Osteocyte (in vitro differentiated cells): ENCODE data around the gene TACO1. TPM values are rescaled to one million over a fixed set of nuclear protein-coding genes. Genes with fewer than 3 reads are reported as not detected.

Experiments
- DNase-seq: peaks from one replicate; pipeline ENCODE4 v3.0.0; 2021; ENCODE audit warnings: mixed read lengths; ENCODE audit not compliant: unreplicated experiment; ENCODE audit errors: extremely low spot score
- H3K27ac Mint-ChIP-seq: one replicate; pipeline ENCODE4 v1.8.0; 2021; ENCODE audit warnings: mild to moderate bottlenecking, mixed read lengths; ENCODE audit not compliant: unreplicated experiment
- H3K27me3 Mint-ChIP-seq: one replicate; pipeline ENCODE4 v1.8.0; 2021; ENCODE audit warnings: mixed read lengths; ENCODE audit not compliant: unreplicated experiment
- H3K36me3 Mint-ChIP-seq: one replicate; pipeline ENCODE4 v1.8.0; 2021; ENCODE audit warnings: mixed read lengths; ENCODE audit not compliant: unreplicated experiment
- H3K4me1 Mint-ChIP-seq: one replicate; pipeline ENCODE4 v1.8.0; 2021; ENCODE audit warnings: mixed read lengths; ENCODE audit not compliant: unreplicated experiment
- H3K4me3 Mint-ChIP-seq: one replicate; pipeline ENCODE4 v1.8.0; 2021; ENCODE audit warnings: mild to moderate bottlenecking, moderate library complexity, mixed read lengths; ENCODE audit not compliant: unreplicated experiment
- H3K9me3 Mint-ChIP-seq: one replicate; pipeline ENCODE4 v1.8.0; 2021; ENCODE audit warnings: mixed read lengths; ENCODE audit not compliant: unreplicated experiment
- total RNA-seq: library from RNA; stranded (reverse); gene quantifications from 2 replicates; pipeline ENCODE4 v1.2.1, GENCODE V29; 2021
- TF ChIP-seq, protein P1 (sequence below): fragments of 200-600 bp; sonication (generic); IDR thresholded peaks from 2 replicates; pipeline ENCODE4 v1.5.0; 2021; ENCODE audit warnings: antibody characterized with exemption, mild to moderate bottlenecking, moderate library complexity

The TACO1 gene
- total RNA-seq, 1 donor from 2014 or later = 20.9 TPM

DNA sequence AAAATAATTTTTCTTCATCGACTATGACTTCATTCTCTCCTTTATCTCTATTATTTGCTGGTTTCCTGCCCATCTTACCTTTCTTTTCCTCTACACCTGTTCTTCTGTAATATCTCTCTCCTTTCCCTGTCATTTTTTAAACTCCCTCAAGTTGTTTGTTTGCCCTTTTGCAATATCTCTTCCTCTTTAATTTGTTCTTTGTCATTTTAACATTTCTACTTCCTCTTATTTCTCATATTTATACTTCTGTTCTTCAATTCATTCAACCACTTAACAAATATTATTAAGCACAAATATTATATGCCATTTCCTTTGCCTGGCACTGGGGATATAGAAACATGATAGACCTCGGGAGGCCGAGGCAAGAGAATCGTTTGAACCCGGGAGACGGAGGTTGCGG is 44.2 kb downstream of the TACO1 start:
- no peaks in the 10 kb centered on the region for H3K27me3 Mint-ChIP-seq
- no peak for DNase-seq
- H3K4me3 Mint-ChIP-seq = no peak overlapping the region
- no peaks in the 10 kb centered on the region for H3K9me3 Mint-ChIP-seq
- peaks cover 27% of the 10 kb centered on the region for H3K36me3 Mint-ChIP-seq
- TF ChIP-seq, protein P1, sequence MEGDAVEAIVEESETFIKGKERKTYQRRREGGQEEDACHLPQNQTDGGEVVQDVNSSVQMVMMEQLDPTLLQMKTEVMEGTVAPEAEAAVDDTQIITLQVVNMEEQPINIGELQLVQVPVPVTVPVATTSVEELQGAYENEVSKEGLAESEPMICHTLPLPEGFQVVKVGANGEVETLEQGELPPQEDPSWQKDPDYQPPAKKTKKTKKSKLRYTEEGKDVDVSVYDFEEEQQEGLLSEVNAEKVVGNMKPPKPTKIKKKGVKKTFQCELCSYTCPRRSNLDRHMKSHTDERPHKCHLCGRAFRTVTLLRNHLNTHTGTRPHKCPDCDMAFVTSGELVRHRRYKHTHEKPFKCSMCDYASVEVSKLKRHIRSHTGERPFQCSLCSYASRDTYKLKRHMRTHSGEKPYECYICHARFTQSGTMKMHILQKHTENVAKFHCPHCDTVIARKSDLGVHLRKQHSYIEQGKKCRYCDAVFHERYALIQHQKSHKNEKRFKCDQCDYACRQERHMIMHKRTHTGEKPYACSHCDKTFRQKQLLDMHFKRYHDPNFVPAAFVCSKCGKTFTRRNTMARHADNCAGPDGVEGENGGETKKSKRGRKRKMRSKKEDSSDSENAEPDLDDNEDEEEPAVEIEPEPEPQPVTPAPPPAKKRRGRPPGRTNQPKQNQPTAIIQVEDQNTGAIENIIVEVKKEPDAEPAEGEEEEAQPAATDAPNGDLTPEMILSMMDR = no peak
- H3K4me1 Mint-ChIP-seq = no peaks in the 10 kb centered on the region
- H3K27ac Mint-ChIP-seq = no peak overlapping the region

DNA sequence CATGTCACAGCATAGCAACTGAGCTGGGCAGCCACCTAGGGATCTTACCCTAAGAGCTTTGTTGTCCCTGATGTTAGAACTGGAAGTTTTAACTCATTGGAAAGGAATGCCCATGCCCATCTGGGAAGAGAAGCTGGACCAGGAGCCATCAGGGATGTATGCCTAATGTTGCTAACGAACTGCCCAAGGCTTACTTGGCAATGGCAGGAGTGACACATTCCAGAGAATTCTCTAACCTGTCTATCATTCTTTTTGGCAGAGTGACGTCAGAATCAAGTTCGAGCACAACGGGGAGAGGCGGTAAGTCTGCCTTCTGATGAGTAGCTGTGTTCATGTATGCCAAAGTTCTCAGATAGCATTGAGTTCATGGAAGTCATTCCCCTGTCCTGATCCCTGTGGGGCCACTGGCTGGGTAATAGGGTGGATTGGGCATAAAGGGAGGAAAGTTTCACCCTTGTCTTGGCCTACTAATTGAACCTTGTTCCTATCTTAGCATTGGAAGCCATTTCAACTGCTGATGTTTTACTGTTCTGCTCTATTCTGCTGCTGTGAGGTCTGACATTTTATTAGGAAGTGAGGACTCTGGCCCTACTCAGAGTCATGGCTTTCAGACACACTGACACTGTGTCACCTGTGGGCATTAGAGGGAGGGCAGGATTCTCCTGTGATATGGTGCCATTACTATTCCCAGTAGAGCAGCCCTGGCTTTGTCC is 45.2 kb downstream of the TACO1 start:
- Mint-ChIP-seq H3K4me3 (no peak overlapping the region), H3K4me1 (no peaks in the 10 kb centered on the region)
- no peak for DNase-seq

DNA sequence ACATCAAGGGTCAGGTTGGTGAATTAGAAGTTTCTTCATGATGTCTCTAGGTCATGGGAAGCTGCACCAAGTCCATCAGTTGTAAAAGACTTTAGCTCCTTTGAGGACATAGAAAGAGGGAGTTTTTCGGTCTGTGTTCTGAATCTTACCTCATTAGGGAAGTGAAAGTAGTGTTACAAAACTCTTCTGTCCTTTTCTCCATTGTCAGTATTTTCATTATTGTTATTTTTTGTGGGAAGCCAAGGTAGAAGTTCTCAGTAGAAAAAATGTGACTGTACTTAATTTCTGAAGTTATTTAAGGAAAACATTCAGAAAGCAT is 45.8 kb downstream of the TACO1 start:
- TF ChIP-seq, protein P1 = no peak
- H3K27ac Mint-ChIP-seq = no peak overlapping the region

More for the DNA sequence above, 45.2 kb downstream of the TACO1 start:
- no peaks in the 10 kb centered on the region for H3K27me3 Mint-ChIP-seq
- peaks cover 24% of the 10 kb centered on the region for H3K36me3 Mint-ChIP-seq
- TF ChIP-seq, protein P1 = no peak
- H3K9me3 Mint-ChIP-seq = no peaks in the 10 kb centered on the region
- H3K27ac Mint-ChIP-seq = no peak overlapping the region

DNA sequence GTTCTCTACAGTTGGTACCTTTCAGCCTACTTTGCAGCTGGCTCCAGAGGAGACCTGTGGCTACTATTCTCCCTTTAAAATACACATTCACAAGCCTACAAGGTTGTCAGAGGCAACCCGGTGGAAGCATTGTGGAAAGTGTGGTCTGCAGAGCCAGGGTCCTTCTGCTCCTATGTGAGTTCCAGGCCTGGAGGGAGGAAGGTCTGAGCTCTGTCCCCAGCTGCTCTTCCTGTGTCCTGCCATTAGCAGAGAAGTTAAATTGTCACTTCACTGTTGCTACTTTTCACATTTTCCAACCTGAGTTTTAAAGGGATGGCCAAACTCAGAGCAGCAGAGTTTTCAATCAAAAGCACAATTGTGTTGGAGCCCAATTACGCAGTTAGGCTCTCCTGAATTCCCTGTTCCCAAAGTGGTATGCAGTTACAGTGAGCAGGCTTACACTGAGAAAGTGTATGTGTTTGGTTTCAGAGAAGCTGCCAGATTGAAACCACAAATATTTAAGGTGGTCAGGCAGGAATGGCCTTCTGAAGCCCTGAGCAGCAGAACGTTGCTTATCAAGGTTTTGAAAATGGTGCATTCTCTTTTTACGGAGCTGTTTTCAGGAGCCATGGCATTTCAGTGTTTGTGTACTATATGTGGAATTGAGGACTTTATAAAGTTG is 46.5 kb downstream of the TACO1 start:
- Mint-ChIP-seq H3K4me3 (no peak overlapping the region), H3K9me3 (no peaks in the 10 kb centered on the region), H3K4me1 (no peaks in the 10 kb centered on the region), H3K36me3 (peaks cover 27% of the 10 kb centered on the region), H3K27me3 (no peaks in the 10 kb centered on the region), H3K27ac (no peak overlapping the region)
- TF ChIP-seq, protein P1 = no peak
- no peak for DNase-seq

More for the DNA sequence above, 45.8 kb downstream of the TACO1 start:
- no peaks in the 10 kb centered on the region for H3K4me1 Mint-ChIP-seq
- no peaks in the 10 kb centered on the region for H3K9me3 Mint-ChIP-seq
- no peak for DNase-seq
- peaks cover 23% of the 10 kb centered on the region for H3K36me3 Mint-ChIP-seq
- no peaks in the 10 kb centered on the region for H3K27me3 Mint-ChIP-seq
- no peak overlapping the region for H3K4me3 Mint-ChIP-seq

DNA sequence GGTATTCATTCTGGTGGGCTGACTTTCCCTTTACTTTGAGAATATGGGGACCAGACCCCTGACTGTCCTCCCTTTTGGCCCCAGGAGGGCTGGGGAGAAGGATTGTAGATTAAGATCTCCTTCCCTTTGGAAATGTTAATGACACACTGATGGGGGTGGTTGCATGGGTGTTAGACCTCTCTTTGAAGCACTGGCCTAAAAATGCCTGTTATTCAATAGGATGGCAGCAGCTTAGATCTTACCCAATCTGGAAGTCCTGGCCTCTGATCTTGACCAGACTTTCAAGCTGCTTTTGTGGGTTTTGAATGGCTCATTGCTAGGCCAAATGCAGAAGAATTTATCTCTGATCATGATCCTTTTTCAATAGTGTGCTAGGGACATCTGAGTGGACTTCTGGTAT is 47.2 kb downstream of the TACO1 start:
- DNase-seq = no peak
- Mint-ChIP-seq H3K9me3 (no peaks in the 10 kb centered on the region), H3K27me3 (no peaks in the 10 kb centered on the region), H3K36me3 (peaks cover 33% of the 10 kb centered on the region), H3K27ac (no peak overlapping the region), H3K4me1 (no peaks in the 10 kb centered on the region), H3K4me3 (no peak overlapping the region)
- TF ChIP-seq, protein P1 = no peak
